ENCODE results near the gene SMAP1. TPM values are rescaled to one million over a fixed set of nuclear protein-coding genes. Genes with fewer than 3 reads are reported as not detected.

SMAP1 gene
- total and polyA plus RNA-seq, 12 donors, result 11.3 to 39.8 (median 24.2) TPM

- 74 to 79% (median 75%) methylated on average over 3 of the region's 3 CpGs for WGBS, 4 donors
- DNase-seq, result no peak
- no peak overlapping the region for H3K4me3 ChIP-seq
- intact Hi-C loops (cut with DNase I), result no loop called here
- no peaks in the 10 kb centered on the region for H3K9me3 ChIP-seq (replicated peaks in 1 of 3)
- no peaks in the 10 kb centered on the region for H3K4me1 ChIP-seq (replicated peaks in 1 of 2)
- H3K36me3 ChIP-seq (replicated peaks in 1 of 2), result no peaks in the 10 kb centered on the region
- no peaks in the 10 kb centered on the region for H3K27me3 ChIP-seq
- no peak overlapping the region for H3K27ac ChIP-seq
- TF ChIP-seq POLR2A (IDR thresholded peaks at IDR 0.05) (no peak), CTCF (IDR thresholded peaks at IDR 0.05) (peak in 2 of 6 experiments; percentile 6 to 23)
These were observed 233.6 kb downstream of the SMAP1 start for GRCh38 chr6:70901324-70901723.

- TF ChIP-seq CTCF (IDR thresholded peaks at IDR 0.05) (no peak), POLR2A (IDR thresholded peaks at IDR 0.05) (no peak)
- WGBS, 4 donors, result 65 to 86% (median 73%) methylated on average over 2 of the region's 2 CpGs
- H3K4me3 ChIP-seq, result no peak overlapping the region
- H3K27ac ChIP-seq, result no peak overlapping the region
- intact Hi-C loops (cut with DNase I), result no loop called here
- no peaks in the 10 kb centered on the region for H3K4me1 ChIP-seq (replicated peaks in 1 of 2)
- no peaks in the 10 kb centered on the region for H3K9me3 ChIP-seq (replicated peaks in 1 of 3)
- DNase-seq, result no peak
- no peaks in the 10 kb centered on the region for H3K27me3 ChIP-seq
- H3K36me3 ChIP-seq (replicated peaks in 1 of 2), result no peaks in the 10 kb centered on the region
These were observed 236.2 kb downstream of the SMAP1 start for GRCh38 chr6:70903665-70904452.

- Histone ChIP-seq H3K27me3 (no peaks in the 10 kb centered on the region), H3K4me1 (replicated peaks in 1 of 2) (no peaks in the 10 kb centered on the region), H3K36me3 (replicated peaks in 1 of 2) (no peaks in the 10 kb centered on the region), H3K27ac (no peak overlapping the region), H3K9me3 (replicated peaks in 1 of 3) (no peaks in the 10 kb centered on the region), H3K4me3 (no peak overlapping the region)
- intact Hi-C loops (cut with DNase I), result no loop called here
- no peak for TF ChIP-seq CTCF (IDR thresholded peaks at IDR 0.05)
- no peak for TF ChIP-seq POLR2A (IDR thresholded peaks at IDR 0.05)
- WGBS, 4 donors, result 36 to 74% (median 63%) methylated on average over 1 of the region's 1 CpG
- no peak for DNase-seq
These were observed 238.1 kb downstream of the SMAP1 start for GRCh38 chr6:70905742-70906141.

Other genes starting within 250 kb of the SMAP1 start
- gene SDHAF4, start 101.0 kb upstream of the SMAP1 start, total RNA-seq, result 10 to 100 TPM in 7 of 9 donors, 1 to 10 TPM in 2; 4.2 to 47.2 (median 16.0) TPM
- 10 to 100 TPM; 17.4 to 25.2 (median 22.5) TPM for gene SDHAF4, start 101.0 kb upstream of the SMAP1 start, polyA plus RNA-seq

Measured in adrenal gland (tissue), 12 donors.